GM13977 (cell line): ENCODE results near the gene MLLT3.

Source experiments
- DNase-seq: peaks from one replicate; pipeline ENCODE4 v3.0.0; 2012; ENCODE audit warnings: low spot score
- CTCF ChIP-seq: IDR thresholded peaks from 2 replicates; pipeline ENCODE4 v1.5.1; 2012; ENCODE audit warnings: mild to moderate bottlenecking, control low read depth; ENCODE audit not compliant: insufficient read depth; ENCODE audit errors: extremely low read depth, missing control alignments
- in situ Hi-C: fragments of 300-500 bp; cut with MboI; formaldehyde crosslinking; loops from one replicate; pipeline ENCODE4 v1.12.0; 2022; ENCODE audit warnings: low sequenced_read_pairs, low pct_unique_long_range_greater_than_20kb, mixed read lengths, inconsistent platforms; ENCODE audit not compliant: unreplicated experiment

MLLT3 gene

GRCh38 chr9:20477940-20478620 lies 144.2 kb downstream of the MLLT3 start:
- in situ Hi-C loops = no loop called here
- no peak for DNase-seq
- no peak for TF ChIP-seq CTCF

GRCh38 chr9:20476912-20477521 lies 145.3 kb downstream of the MLLT3 start:
- no peak for TF ChIP-seq CTCF
- in situ Hi-C loops = no loop called here
- no peak for DNase-seq

- in situ Hi-C loops = no loop called here
- no peak for TF ChIP-seq CTCF
- no peak for DNase-seq
Measured at GRCh38 chr9:20474496-20474895, 147.8 kb downstream of the MLLT3 start.

- in situ Hi-C loops = no loop called here
- no peak for TF ChIP-seq CTCF
- DNase-seq = no peak
Measured at GRCh38 chr9:20473515-20474013, 148.7 kb downstream of the MLLT3 start.

- no peak for TF ChIP-seq CTCF
- no peak for DNase-seq
- in situ Hi-C loops = no loop called here
Measured at GRCh38 chr9:20472342-20473045, 149.8 kb downstream of the MLLT3 start.

- DNase-seq = no peak
- in situ Hi-C loops = no loop called here
- TF ChIP-seq CTCF = no peak
Measured at GRCh38 chr9:20466328-20467008, 155.8 kb downstream of the MLLT3 start.
